GM12801 (cell line): ENCODE results near the gene SCP2.

Experiments
- CTCF ChIP-seq: IDR thresholded peaks from one replicate; pipeline ENCODE4 v1.5.1; 2011; ENCODE audit warnings: control low read depth; ENCODE audit not compliant: insufficient read length; ENCODE audit errors: extremely low read depth

SCP2 gene

GRCh38 chr1:53083636-53084588 lies 156.8 kb downstream of the SCP2 start:
- TF ChIP-seq CTCF = no peak

- no peak for TF ChIP-seq CTCF
Measured at GRCh38 chr1:53084589-53084971, 157.5 kb downstream of the SCP2 start.

GRCh38 chr1:53085405-53085804 lies 158.3 kb downstream of the SCP2 start:
- no peak for TF ChIP-seq CTCF

- no peak for TF ChIP-seq CTCF
Measured at GRCh38 chr1:53086491-53087070, 159.5 kb downstream of the SCP2 start.

- TF ChIP-seq CTCF = no peak
Measured at GRCh38 chr1:53087332-53088285, 160.5 kb downstream of the SCP2 start.

GRCh38 chr1:53088616-53089300 lies 161.7 kb downstream of the SCP2 start:
- no peak for TF ChIP-seq CTCF
